Endothelial cell of umbilical vein (primary cell): ENCODE measurements around the gene SPACDR. TPM values are rescaled to one million over a fixed set of nuclear protein-coding genes. Genes with fewer than 3 reads are reported as not detected.

Experiments
- BruUV-seq: library from RNA; stranded (reverse); fragments of 400-500 nt; replicated peaks from 2 replicates; lab custom pipeline; 2021; lab: Mats Ljungman, UMichigan
- CTCF ChIA-PET: fragments of 300-600, 350-600 bp; sonication (Branson Sonifier 250); formaldehyde crosslinking; loops from one replicate; lab custom pipeline; 2021; ENCODE audit warnings: antibody characterized with exemption, inconsistent platforms; lab: Charles Lee
- POLR2A ChIA-PET: fragments of 300-600, 350-600 bp; sonication (Branson Sonifier 250); formaldehyde crosslinking; loops from one replicate; lab custom pipeline; 2021; ENCODE audit warnings: antibody characterized with exemption, inconsistent platforms; lab: Charles Lee
- DNase-seq: peaks from one replicate; pipeline ENCODE4 v3.0.0-alpha.2; 2011; ENCODE audit warnings: low read depth, low spot score
- FAIRE-seq: peaks from 2 replicates; lab custom pipeline; 2011; peaks lifted over from hg19 to GRCh38; lab: Jason Lieb, UNC
- H2AFZ ChIP-seq: 2 replicates; pipeline ENCODE4 v1.6.0; 2012; ENCODE audit warnings: low read depth, low read length, control low read depth, inconsistent platforms
- H3K27ac ChIP-seq: 2 replicates; pipeline ENCODE4 v1.5.1; 2011; ENCODE audit warnings: low read depth, mild to moderate bottlenecking, control low read depth, low read length, moderate library complexity; ENCODE audit not compliant: insufficient read depth
- H3K27me3 ChIP-seq, 2 experiments: 2 replicates each; pipeline versions ENCODE4 v1.6.0 to v1.6.1; 2011; ENCODE audit warnings: low read length in 2 of 2, mixed read lengths in 1 of 2; ENCODE audit not compliant: control insufficient read depth in 2 of 2, insufficient read depth in 2 of 2
- H3K36me3 ChIP-seq, 2 experiments: 2 replicates in 1 of 2; 3 replicates in 1 of 2; pipeline ENCODE4 v1.5.1; 2011; ENCODE audit warnings: low read length in 2 of 2, mild to moderate bottlenecking in 1 of 2, moderate library complexity in 1 of 2; ENCODE audit not compliant: control insufficient read depth in 2 of 2, insufficient read depth in 2 of 2; ENCODE audit errors: extremely low read depth in 1 of 2
- H3K4me1 ChIP-seq: 3 replicates; pipeline ENCODE4 v1.5.1; 2011; ENCODE audit warnings: mild to moderate bottlenecking, low read length; ENCODE audit not compliant: control insufficient read depth, insufficient read depth; ENCODE audit errors: extremely low read depth
- H3K4me2 ChIP-seq: 2 replicates; pipeline ENCODE4 v1.6.1; 2011; ENCODE audit warnings: low read length, control low read depth, mixed read lengths; ENCODE audit not compliant: insufficient read depth
- H3K4me3 ChIP-seq, 3 experiments: fragments of 200-600 bp in 1 of 3; sonication (generic), shearing (Covaris generic) in 1 of 3; replicated peaks in 1 of 3; 2 replicates each; pipeline ENCODE4 v1.5.1; 2011 to 2016; ENCODE audit warnings: control low read depth in 3 of 3, low read length in 3 of 3, mild to moderate bottlenecking in 2 of 3, inconsistent platforms in 1 of 3, low read depth in 1 of 3, moderate library complexity in 1 of 3; ENCODE audit not compliant: insufficient read depth in 1 of 3
- H3K79me2 ChIP-seq: 2 replicates; pipeline ENCODE4 v1.6.0; 2012; ENCODE audit warnings: low read length, inconsistent platforms; ENCODE audit not compliant: control insufficient read depth, insufficient read depth
- H3K9ac ChIP-seq: replicated peaks from 2 replicates; pipeline ENCODE3; 2011; ENCODE audit warnings: low read length, control low read depth; ENCODE audit not compliant: insufficient read depth; ENCODE audit errors: extremely low read depth
- H3K9me1 ChIP-seq: replicated peaks from 3 replicates; pipeline ENCODE4 v1.6.0; 2011; ENCODE audit warnings: mild to moderate bottlenecking, low read length; ENCODE audit not compliant: control insufficient read depth, insufficient read depth; ENCODE audit errors: extremely low read depth
- H3K9me3 ChIP-seq: replicated peaks from 2 replicates; pipeline ENCODE4 v1.5.1; 2012; ENCODE audit warnings: low read length, inconsistent platforms; ENCODE audit not compliant: control insufficient read depth, insufficient read depth
- H4K20me1 ChIP-seq: replicated peaks from 2 replicates; pipeline ENCODE3; 2011; ENCODE audit warnings: mild to moderate bottlenecking, low read length; ENCODE audit not compliant: control insufficient read depth, insufficient read depth; ENCODE audit errors: extremely low read depth
- EZH2 ChIP-seq: IDR thresholded peaks from 2 replicates; pipeline ENCODE4 v1.6.1; 2012; ENCODE audit warnings: borderline replicate concordance, low read depth, mild to moderate bottlenecking, moderate library complexity, low read length, inconsistent platforms; ENCODE audit not compliant: severe bottlenecking
- FOS ChIP-seq: IDR thresholded peaks from 2 replicates; pipeline ENCODE4 v1.6.1; 2011; ENCODE audit warnings: mild to moderate bottlenecking, low read length, moderate library complexity, borderline replicate concordance; ENCODE audit not compliant: insufficient read depth
- GATA2 ChIP-seq: IDR thresholded peaks from 2 replicates; pipeline ENCODE4 v1.7.0; 2011; ENCODE audit warnings: low read depth, mild to moderate bottlenecking, moderate library complexity, mixed read lengths, low read length; ENCODE audit not compliant: insufficient read length, insufficient read depth
- JUN ChIP-seq: IDR thresholded peaks from 2 replicates; pipeline ENCODE4 v1.6.1; 2011; ENCODE audit warnings: borderline replicate concordance, low read depth; ENCODE audit not compliant: insufficient read length, insufficient read depth
- MYC ChIP-seq: IDR thresholded peaks from one replicate; pipeline ENCODE4 v1.6.1; 2011; ENCODE audit warnings: mild to moderate bottlenecking, low read depth, low read length
- POLR2A ChIP-seq: IDR thresholded peaks from 2 replicates; pipeline ENCODE4 v1.6.1; 2012; ENCODE audit warnings: low read depth, mild to moderate bottlenecking, control low read depth, low read length
- POLR2AphosphoS5 ChIP-seq: IDR thresholded peaks from 2 replicates; pipeline ENCODE4 v1.6.1; 2012; ENCODE audit warnings: low read depth, mild to moderate bottlenecking, control low read depth, low read length, moderate library complexity; ENCODE audit not compliant: insufficient read depth
- dilution Hi-C: fragments of 300-500 bp; cut with MboI; formaldehyde crosslinking; loops from one replicate; pipeline ENCODE4 v1.15.0; 2019; ENCODE audit warnings: low sequenced_read_pairs; ENCODE audit not compliant: extremely low pct_ligation_motif_present
- intact Hi-C: fragments of 100-400 bp; cut with micrococcal nuclease; formaldehyde crosslinking; loops from one replicate; pipeline ENCODE4 v1.10.0; 2022
- polyA plus RNA-seq, 4 experiments: library from polyadenylated mRNA; depleted of rRNA in 3 of 4; stranded (reverse) in 3 of 4; unstranded in 1 of 4; fragments of >200 nt; gene quantifications; 2 replicates each; pipeline versions ENCODE4 v1.2.1 to v1.2.3, GENCODE V29; 2011 to 2012; ENCODE audit warnings: missing spikeins in 1 of 4
- total RNA-seq: library from RNA; stranded (reverse); gene quantifications from 2 replicates; pipeline ENCODE4 v1.2.3, GENCODE V29; 2021
- TF ChIP-seq, protein P1 (sequence below): IDR thresholded peaks from 2 replicates; pipeline ENCODE4 v1.6.1; 2011; ENCODE audit not compliant: insufficient read depth, insufficient read length
- TF ChIP-seq, protein P2 (sequence below), 2 donors: IDR thresholded peaks; 1 replicate in 1 of 2; 2 replicates in 1 of 2; pipeline ENCODE4 v1.5.1; 2011; ENCODE audit warnings: low read length in 2 of 2, mild to moderate bottlenecking in 2 of 2, moderate library complexity in 2 of 2, control low read depth in 1 of 2, inconsistent platforms in 1 of 2, low read depth in 1 of 2; ENCODE audit not compliant: insufficient read depth in 1 of 2; ENCODE audit errors: extremely low read depth in 1 of 2

Gene SPACDR
- total and polyA plus RNA-seq, 2 donors (not counting 3 experiments of a cell fraction or from before 2014, with no cell fraction given), result 1.6 to 4.1 TPM

DNA sequence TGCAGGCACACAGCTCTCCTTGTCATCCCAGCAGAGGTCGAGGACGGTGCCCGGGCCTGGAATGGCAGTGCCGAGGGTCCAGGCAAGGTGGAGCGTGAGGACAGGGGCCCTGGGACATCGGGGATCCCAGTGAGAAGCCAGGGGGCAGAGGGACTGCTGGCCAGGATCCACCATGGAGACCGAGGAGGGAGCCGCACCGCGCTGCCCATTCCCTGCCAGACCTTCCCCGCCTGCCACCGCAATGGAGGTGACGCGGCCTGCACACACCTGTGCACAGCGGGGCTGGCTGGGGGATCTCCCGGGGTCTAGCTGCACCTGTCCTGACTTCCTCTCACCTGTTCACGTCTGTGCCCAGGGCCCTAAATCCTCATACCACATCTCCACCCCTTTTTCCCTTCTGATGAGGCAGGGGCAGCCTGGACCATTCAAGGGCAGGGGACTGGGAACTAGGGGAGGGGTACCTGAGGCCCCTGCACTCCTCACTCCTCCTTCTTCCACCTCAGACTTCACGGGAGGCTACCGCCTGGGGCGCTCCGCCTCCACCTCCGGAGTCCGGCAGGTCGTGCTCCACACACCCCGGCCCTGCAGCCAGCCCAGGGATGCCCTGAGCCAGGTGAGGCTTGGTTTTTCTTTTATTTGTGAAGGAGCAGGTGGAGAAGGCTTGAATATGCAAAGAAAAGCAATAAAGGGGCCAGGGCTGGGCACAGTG, 26.6 kb upstream of the SPACDR start:
- H2AFZ ChIP-seq, result no peak overlapping the region
- ChIA-PET CTCF (interaction anchor here (1.0 to 1.5 kb wide), 3 partner anchors 8 to 69 kb away, joined by 3 to 6 read pairs (median 5); no protein-coding TSS in a partner anchor), POLR2A (no interaction called here)
- H3K27me3 ChIP-seq, result no peaks in the 10 kb centered on the region
- BruUV-seq, result no TSS peak
- DNase-seq (no peak), FAIRE-seq (no peak)
- intact Hi-C loops, result no loop called here
- H3K4me3 ChIP-seq, result no peak overlapping the region
- H3K79me2 ChIP-seq, result no peaks in the 10 kb centered on the region
- dilution Hi-C loops, result no loop called here
- H3K9ac ChIP-seq, result no peak overlapping the region
- H3K4me1 ChIP-seq, result peaks cover 12% of the 10 kb centered on the region
- H3K36me3 ChIP-seq, result no peaks in the 10 kb centered on the region
- no peaks in the 10 kb centered on the region for H4K20me1 ChIP-seq
- TF ChIP-seq FOS, result no peak
- TF ChIP-seq EZH2, result no peak
- no peaks in the 10 kb centered on the region for H3K9me3 ChIP-seq
- H3K9me1 ChIP-seq, result no peaks in the 10 kb centered on the region
- H3K27ac ChIP-seq, result no peak overlapping the region
- H3K4me2 ChIP-seq, result no peak overlapping the region

DNA sequence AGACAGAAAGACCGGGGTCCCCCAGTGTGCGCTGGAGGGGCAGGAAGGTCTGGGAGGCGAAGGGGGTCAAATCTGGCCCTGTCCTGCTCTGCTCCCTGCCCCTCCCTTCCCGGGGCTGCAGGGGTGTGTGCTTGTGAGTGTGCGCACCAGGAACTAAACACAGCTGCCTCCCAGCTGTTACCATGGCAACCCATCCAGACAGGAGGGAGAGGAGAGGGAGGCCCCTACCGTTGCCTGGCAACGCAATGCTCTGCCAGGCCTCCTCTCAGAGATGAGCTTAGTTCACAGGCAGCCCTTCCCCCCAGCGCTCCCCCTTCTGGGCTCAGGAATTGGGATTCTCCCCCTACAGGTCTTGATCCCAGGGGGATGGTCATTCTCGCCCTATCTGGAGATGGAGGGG, 25.8 kb upstream of the SPACDR start:
- ChIA-PET CTCF (interaction anchor here (0.6 to 1.5 kb wide), 4 partner anchors 9 to 70 kb away, joined by 3 to 6 read pairs (median 4); no protein-coding TSS in a partner anchor), POLR2A (no interaction called here)
- Histone ChIP-seq H3K27ac (no peak overlapping the region), H3K4me3 (no peak overlapping the region), H3K27me3 (no peaks in the 10 kb centered on the region), H3K36me3 (no peaks in the 10 kb centered on the region), H3K79me2 (no peaks in the 10 kb centered on the region), H3K9me3 (no peaks in the 10 kb centered on the region), H4K20me1 (no peaks in the 10 kb centered on the region), H3K9me1 (no peaks in the 10 kb centered on the region), H2AFZ (no peak overlapping the region), H3K9ac (no peak overlapping the region), H3K4me2 (no peak overlapping the region), H3K4me1 (peaks cover 15% of the 10 kb centered on the region)
- dilution Hi-C loops, result no loop called here
- intact Hi-C loops, result no loop called here
- no peak for DNase-seq
- no peak for FAIRE-seq
- TF ChIP-seq JUN (no peak), GATA2 (no peak), MYC (no peak), FOS (no peak), POLR2AphosphoS5 (no peak), POLR2A (no peak), EZH2 (no peak)
- TF ChIP-seq, protein P1, sequence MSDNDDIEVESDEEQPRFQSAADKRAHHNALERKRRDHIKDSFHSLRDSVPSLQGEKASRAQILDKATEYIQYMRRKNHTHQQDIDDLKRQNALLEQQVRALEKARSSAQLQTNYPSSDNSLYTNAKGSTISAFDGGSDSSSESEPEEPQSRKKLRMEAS, result no peak
- TF ChIP-seq, protein P2, sequence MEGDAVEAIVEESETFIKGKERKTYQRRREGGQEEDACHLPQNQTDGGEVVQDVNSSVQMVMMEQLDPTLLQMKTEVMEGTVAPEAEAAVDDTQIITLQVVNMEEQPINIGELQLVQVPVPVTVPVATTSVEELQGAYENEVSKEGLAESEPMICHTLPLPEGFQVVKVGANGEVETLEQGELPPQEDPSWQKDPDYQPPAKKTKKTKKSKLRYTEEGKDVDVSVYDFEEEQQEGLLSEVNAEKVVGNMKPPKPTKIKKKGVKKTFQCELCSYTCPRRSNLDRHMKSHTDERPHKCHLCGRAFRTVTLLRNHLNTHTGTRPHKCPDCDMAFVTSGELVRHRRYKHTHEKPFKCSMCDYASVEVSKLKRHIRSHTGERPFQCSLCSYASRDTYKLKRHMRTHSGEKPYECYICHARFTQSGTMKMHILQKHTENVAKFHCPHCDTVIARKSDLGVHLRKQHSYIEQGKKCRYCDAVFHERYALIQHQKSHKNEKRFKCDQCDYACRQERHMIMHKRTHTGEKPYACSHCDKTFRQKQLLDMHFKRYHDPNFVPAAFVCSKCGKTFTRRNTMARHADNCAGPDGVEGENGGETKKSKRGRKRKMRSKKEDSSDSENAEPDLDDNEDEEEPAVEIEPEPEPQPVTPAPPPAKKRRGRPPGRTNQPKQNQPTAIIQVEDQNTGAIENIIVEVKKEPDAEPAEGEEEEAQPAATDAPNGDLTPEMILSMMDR (IDR thresholded peaks at IDR 0.05; ENCODE audit: extremely low read depth in 1 of 2, insufficient read depth in 1 of 2, low read depth in 1 of 2, low read length in 2 of 2), result no peak
- no TSS peak for BruUV-seq
